HG03159 (cell line): ENCODE results near the gene MAP3K5.

Experiments used
- ATAC-seq: cut with Tn5 transposase; IDR thresholded peaks from one replicate; pipeline ENCODE4 v1.9.1; 2021; ENCODE audit warnings: mild to moderate bottlenecking, moderate library complexity; ENCODE audit not compliant: unreplicated experiment

Gene MAP3K5

GRCh38 chr6:136548582-136549299 is 243.5 kb downstream of the MAP3K5 start:
- no peak for ATAC-seq

- no peak for ATAC-seq
Observed at GRCh38 chr6:136547871-136548270, 244.4 kb downstream of the MAP3K5 start.

- no peak for ATAC-seq
Observed at GRCh38 chr6:136547336-136547735, 244.9 kb downstream of the MAP3K5 start.

DNA sequence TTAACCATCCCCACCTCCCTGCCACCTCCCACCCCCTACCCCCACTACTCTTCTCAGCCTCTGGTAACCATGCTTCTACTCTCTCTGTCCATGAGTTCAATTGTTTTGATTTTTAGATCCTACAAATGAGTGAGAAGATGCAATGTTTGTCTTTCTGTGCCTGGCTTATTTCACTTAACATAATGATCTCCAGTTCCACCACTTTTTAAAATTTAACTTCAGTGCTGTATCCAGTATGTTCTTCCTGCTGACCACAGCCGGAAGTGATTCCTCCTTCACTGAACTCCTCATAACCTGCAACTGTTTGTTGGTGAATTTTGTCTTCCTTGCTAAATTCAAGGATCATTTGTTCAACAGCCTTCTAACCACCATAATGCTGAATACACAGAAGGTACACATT is 245.9 kb downstream of the MAP3K5 start:
- ATAC-seq = no peak

DNA sequence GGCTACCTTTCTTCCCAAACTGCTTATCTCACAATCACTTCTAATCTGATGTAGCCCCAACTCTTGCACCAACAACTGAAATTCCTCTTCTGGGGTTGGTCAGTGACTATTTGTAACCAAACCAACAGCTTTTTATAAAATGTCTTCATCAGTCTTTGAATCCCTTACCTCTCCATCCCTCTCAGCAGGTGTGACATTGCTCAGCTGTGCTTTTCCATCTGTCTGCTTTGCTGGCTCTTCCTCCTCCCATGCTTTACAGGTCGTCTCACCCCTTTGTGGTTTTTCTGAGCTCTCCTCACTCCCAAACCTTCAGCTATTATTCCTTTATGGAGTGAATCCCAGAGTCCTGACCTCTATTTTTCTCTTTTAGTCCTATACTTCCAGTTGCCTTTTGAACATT is 248.0 kb downstream of the MAP3K5 start:
- ATAC-seq = no peak

DNA sequence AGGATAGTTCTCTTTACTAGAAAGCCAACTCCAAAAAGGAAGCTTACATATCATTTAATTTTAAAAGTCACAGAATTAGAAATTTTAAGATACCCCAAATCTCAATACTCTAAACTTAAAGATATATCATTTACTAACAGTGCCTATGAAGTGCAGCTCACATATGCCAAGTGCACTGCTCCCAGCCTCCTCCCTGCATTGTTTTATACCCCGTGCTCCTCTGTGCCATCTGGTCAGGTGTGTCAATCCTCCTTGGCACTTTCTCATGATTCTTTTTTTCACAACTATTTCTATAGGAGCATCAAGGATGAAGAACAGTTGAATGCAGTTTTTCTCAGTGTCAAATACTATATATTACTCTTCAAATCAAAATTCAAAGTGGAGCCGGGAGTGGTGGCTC is 250.9 kb downstream of the MAP3K5 start:
- no peak for ATAC-seq

GRCh38 chr6:136539967-136540652 is 252.2 kb downstream of the MAP3K5 start:
- ATAC-seq = no peak

DNA sequence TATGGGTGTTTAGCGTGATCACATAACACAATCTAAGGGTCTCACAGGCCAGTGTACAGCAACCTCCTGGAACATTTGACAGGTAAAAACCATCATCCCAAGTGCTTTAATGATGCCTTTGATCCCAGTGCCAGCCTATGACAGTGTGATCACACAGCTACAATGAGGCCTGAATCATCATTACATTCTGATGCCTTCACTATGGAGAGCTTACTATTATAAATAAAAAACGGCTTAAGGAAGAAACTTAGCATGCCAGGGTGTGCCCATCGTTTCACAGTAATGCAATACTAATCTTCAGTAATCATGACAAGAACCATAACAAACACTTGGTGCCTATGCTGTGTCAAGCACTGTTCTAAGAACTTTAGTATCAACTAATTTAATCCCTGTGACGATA is 253.4 kb downstream of the MAP3K5 start:
- no peak for ATAC-seq

DNA sequence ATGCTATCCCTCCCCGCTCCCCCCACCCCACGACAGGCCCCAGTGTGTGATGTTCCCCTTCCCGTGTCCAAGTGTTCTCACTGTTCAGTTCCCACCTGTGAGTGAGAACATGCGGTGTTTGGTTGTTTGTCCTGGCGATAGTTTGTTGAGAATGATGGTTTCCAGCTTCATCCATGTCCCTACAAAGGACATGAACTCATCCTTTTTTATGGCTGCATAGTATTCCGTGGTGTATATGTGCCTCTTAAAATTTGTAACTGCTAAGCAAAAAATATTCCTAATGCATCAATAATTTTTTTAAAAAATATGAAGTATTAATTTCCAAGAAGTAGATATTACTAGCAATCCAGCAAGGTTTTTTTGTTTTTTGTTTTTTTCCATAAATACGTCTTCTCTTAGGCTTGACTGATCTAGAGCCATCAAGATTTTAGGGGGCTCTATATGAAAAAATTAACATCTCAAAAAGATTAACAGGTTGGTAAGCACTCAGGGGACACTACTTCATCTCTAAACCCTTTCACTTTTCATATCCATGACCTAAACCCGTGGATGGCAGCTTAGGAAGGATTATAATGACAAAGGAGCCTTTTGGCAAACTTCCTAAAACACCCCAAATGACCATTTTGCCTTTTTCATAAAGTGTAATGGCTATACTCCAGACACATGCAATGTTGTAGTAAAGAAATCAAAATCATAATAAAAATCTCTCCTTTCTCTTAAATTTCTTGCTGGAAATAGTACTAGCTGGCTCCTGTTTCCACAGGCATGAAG is 256.2 kb downstream of the MAP3K5 start:
- ATAC-seq = no peak

DNA sequence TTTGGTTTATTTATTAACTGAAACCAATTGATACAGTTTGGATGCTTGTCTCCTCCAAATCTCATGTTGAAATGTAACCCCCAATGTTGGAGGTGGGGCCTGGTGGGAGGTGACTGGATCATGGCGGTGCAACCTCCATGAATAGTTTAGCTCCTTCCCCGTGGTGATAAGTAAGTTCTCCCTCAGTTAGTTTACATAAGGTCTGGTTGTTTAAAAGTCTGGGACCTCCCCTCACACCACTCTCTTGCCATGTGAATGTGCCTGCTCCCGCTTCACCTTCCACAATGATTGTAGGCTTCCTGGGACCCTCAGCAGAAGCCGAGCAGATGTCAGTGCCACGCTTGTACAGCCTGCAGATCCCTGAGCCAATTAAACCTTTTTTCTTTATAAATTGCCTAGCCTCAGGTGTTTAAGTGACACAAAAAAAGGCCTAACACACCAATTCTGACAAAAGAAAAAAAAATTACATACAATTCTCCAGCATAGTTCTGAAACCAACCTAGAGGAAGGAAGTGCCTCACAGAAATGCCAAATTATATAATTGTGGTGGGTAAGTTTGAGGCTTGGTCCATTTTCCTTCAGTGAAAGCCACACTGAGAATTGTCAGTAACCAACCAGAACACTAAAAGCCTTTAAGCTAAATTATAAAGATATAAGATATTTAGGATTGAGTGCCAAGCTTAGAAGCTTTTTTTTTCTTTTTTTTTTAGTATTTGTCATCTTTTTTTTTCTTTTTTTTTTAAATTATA is 257.1 kb downstream of the MAP3K5 start:
- no peak for ATAC-seq

- ATAC-seq = no peak
Observed at GRCh38 chr6:136534268-136534667, 258.0 kb downstream of the MAP3K5 start.

- no peak for ATAC-seq
Observed at GRCh38 chr6:136533487-136533886, 258.8 kb downstream of the MAP3K5 start.

GRCh38 chr6:136532030-136532429 is 260.2 kb downstream of the MAP3K5 start:
- no peak for ATAC-seq

DNA sequence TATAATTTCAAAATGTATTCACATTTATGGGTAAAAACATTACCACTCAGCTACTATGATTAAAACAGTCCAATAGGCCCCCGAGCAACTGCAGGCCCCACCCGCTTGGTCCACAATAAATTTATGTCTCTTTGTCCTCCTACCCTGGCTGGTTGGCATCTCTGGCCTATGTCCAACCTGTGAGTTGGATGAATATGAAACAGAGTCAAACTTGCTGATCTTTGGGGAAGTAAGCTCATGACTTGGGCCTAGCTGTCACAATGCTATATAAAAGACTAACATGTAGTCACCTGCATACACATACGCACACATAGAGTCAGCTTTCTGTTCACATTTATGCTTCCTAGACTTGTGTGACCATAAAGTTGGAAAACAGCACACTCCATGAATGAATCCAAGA is 262.6 kb downstream of the MAP3K5 start:
- ATAC-seq = no peak

GRCh38 chr6:136528477-136528876 is 263.8 kb downstream of the MAP3K5 start:
- ATAC-seq = no peak

GRCh38 chr6:136527831-136528230 is 264.4 kb downstream of the MAP3K5 start:
- no peak for ATAC-seq

DNA sequence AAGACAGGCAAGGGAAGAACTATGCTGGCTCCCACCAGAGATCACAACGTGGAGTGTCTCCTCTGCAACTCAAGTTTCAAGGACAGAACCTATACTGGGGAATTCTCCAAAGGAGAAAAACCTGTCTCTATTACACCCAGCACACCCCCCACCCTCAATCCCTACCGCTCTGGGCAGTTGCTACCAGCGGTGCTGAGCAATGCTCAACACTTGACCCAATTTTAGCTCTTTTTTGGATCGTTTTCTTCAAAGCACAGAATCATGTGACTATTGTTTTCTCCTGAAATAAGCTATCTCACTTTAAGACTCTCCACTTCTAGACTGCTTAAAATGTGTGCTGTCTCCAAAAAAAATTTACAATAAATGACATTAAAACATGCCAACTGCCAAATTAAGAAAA is 265.3 kb downstream of the MAP3K5 start:
- ATAC-seq = no peak

DNA sequence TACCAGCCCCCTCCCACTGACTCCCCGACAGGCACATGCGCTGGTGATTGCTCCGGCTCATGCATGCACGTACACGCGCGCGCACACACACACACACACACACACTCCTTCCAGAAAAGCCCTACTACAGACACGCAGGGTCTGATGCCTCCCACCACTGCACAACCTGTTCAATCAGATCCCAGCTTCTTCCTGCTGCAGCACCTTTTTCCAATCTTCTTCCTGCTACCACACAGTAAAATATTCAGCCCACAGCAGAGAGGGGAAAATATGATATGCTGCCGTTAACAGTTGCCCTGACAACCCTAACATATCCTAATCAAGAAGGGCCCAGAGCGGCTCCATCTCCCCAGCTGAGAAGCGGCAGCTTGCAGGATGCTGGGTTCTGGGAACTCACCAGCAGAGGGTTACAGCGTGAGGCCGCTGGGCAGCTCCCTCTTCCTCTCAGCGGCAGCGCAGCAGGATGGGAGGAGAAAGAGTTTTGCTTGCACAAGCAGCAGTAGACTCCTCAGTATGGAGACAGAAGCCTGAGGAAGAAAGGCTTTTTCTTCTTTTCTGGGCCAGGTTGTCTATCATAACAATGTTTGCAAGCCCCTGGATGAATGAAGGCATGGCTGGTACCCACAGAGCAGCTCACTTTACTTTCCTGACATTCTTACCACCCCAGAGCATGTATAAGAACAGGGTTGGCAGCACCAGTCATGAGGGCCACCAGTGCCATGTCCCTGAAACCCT is 265.9 kb downstream of the MAP3K5 start:
- ATAC-seq = no peak

- ATAC-seq = no peak
Observed at GRCh38 chr6:136525586-136526195, 266.6 kb downstream of the MAP3K5 start.

- ATAC-seq = no peak
Observed at GRCh38 chr6:136524936-136525413, 267.3 kb downstream of the MAP3K5 start.
